Measurements from ENCODE around the gene POLD3.

POLD3 gene

GRCh38 chr11:74672332-74672955, 80.1 kb downstream of the POLD3 start:
- DNase-seq (ENCODE audit: low read depth in 2 of 2, low spot score in 1 of 2): no peak

GRCh38 chr11:74672956-74673692, 80.7 kb downstream of the POLD3 start:
- DNase-seq (ENCODE audit: low read depth in 2 of 2, low spot score in 1 of 2): no peak

DNA sequence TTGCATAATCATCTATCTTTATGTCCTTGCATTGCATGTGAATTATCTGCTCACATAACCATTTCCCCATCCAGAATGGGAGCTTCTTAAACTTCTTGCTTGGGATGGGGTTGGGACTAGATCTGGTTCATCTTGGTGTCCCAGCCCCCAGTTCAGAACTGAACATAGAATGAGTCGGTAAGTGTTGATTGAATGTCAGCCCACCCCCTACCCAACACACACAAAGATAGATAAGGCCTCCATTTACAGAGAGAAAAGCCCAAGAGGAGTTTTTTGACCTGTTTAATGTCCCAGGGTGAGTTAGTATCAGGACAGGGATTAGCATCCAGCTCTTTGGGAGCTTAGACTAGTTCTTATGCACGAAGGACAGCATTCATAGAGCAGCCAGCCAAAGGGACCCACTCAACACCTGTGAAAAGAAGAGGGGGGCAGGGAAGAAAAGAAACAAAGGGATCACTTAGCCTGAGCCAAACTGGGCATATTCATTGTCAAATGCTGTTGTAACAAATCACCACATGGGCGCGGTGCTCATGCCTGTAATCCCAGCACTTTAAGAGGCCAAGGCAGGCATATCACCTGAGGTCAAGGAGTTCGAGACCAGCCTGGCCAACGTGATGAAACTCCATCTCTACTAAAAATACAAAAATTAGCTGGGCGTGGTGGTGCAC, 81.4 kb downstream of the POLD3 start:
- no peak for DNase-seq (ENCODE audit: low read depth in 2 of 2, low spot score in 1 of 2)

- DNase-seq (ENCODE audit: low read depth in 2 of 2, low spot score in 1 of 2): no peak
Observed at GRCh38 chr11:74675761-74676160, 83.4 kb downstream of the POLD3 start.

DNA sequence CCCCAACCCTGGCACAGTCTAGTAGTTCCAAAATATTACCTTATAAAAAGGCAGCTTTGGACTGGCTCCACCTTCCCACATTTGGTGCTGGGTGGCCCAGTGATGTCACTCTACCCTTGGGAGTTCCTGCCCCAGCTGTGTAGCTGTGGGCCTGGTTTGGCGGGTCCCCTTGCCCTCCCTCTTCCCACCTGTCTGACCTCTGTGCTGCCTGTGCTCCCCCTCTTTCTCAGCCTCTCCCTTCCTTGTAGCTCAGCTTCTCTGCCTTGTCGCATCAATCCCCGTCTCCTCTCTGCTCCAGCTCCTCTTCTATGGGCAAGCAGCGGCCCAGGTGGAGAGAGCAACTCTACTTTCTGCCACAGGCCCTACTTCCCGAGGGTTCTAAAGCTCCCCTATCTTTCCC, 84.2 kb downstream of the POLD3 start:
- no peak for DNase-seq (ENCODE audit: low read depth in 2 of 2, low spot score in 1 of 2)

GRCh38 chr11:74677131-74677530, 84.7 kb downstream of the POLD3 start:
- no peak for DNase-seq (ENCODE audit: low read depth in 2 of 2, low spot score in 1 of 2)

DNA sequence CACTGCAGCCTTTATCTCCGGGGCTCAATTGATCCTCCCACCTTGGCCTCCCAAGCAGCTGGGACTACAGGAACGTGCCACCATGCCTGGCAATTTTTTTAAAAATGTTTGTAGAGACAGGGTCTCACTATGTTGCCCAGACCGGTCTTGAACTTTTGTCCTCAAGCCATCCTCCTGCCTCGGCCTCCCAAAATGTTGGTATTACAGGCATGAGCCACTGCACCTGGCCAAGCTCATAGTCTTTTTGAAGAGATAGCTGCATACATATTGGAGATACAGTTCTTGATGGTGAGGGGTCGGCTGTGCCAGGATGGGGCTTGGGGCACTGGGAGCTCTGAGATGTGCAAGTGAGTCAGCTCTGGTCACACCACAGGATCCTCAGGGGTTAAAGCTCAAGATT, 85.7 kb downstream of the POLD3 start:
- DNase-seq (ENCODE audit: low read depth in 2 of 2, low spot score in 1 of 2): no peak

DNA sequence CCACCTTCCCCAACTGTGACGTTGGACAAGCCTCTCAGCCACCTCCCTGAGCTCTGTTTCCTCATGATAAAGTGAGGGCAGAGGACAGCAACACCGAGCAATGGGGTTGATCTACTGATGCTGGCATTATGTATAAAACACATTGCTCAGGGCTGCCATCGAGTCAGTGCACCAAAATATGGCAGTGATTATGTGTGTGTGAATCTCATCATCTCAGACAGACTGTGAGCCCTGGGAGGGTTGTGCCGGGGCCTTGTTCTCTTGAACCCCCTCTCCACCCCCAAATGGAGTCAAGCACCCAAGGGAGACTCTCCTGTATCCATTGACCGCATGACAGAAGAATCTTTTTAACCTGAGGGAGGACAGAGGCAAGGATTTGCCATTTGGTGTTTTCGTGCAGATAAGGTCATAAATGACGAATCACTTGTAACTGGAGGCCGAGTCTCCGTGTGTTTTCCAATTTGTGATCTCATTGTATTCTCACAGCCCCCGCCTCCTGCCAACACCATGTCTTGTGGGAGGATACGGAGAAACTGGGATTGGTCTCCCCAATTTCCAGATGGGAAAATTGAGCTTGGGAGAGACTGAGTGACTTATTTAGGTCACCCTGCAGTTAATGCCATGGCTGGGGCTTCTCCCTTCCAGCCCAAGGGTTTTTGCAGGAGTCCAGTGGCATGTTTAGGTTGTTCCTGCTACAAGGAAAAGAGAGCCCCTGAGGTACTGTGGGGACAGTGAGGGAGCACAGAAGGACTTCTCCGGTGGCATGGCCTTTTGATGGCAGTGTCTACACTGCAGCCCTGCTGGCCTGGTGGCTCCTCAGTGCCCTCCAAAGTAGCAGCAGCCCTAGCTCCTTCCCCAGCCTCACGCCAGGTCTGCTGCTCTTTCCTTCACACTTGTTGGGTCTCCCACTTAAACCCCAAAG, 86.5 kb downstream of the POLD3 start:
- DNase-seq (ENCODE audit: low read depth in 2 of 2, low spot score in 1 of 2): no peak

- no peak for DNase-seq (ENCODE audit: low read depth in 2 of 2, low spot score in 1 of 2)
Observed at GRCh38 chr11:74679513-74679865, 87.1 kb downstream of the POLD3 start.

DNA sequence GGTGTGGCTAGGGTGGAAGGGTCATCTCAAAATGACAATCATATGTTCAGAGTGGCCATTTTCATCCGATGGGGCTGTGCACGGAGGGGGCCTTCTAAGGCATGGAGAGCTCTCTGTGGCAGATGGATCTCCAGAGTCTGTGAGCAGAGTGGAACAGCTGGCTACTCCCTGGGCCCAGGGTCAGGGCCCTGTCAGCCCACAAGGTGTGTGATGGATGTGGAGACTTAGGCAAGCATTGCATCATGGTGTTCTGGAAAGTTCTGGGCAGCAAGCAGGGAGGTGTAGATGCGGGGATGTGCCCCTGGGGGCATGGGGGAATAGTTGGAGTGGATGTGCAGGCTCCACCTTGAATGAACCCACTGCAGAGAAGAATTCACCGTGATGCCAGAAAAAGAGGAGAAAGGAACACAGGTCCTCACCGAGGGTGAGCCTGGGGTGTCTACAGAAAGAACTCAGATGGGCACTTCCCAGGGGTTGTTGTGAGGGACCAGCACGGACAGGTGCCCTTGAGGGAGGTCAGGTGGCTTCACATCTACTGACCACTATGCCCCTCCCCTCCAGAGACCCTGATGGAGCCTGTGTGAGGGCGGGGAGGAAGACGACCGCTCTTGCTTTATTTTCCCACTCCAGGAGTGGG, 87.8 kb downstream of the POLD3 start:
- no peak for DNase-seq (ENCODE audit: low read depth in 2 of 2, low spot score in 1 of 2)

DNA sequence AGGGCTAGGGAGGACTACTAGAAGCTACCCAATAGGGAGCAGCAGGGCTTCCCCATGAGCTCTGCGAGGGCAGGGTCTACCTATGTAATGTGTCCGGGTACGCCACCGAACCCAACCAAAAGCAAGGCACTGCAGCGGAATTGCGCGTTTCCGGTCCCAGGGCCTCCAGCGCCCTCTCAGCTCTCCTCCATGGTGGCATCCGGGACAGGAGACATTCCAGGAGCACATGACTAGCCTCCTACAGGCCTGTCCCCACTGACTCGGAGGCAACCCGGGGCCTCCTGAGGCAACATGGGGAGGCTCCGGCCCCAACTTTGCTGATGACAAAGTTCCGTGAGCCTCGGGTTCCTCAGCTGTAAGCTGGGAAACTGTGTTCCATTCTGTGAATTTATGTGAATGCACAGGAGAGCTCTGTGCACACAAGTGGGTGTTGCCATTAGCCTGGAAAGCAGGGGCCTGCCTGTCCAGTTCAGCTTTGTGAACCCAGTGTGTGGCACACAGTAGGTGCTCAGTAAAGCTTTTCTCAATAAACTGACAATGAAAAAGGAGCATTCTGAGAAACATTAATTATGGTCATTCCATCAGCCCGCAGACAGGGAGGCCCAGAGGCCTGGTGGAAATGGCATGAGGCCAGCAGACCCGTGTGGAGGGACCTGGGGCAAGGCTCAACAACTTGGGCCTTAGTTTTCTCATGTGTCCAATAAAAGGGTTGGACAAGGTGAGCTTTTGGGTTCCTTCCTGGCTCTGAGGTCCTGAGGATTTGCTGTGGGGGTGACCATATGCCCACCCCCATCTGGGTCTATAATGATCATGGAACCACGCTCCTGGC, 88.5 kb downstream of the POLD3 start:
- DNase-seq (ENCODE audit: low read depth in 2 of 2, low spot score in 1 of 2): no peak

DNA sequence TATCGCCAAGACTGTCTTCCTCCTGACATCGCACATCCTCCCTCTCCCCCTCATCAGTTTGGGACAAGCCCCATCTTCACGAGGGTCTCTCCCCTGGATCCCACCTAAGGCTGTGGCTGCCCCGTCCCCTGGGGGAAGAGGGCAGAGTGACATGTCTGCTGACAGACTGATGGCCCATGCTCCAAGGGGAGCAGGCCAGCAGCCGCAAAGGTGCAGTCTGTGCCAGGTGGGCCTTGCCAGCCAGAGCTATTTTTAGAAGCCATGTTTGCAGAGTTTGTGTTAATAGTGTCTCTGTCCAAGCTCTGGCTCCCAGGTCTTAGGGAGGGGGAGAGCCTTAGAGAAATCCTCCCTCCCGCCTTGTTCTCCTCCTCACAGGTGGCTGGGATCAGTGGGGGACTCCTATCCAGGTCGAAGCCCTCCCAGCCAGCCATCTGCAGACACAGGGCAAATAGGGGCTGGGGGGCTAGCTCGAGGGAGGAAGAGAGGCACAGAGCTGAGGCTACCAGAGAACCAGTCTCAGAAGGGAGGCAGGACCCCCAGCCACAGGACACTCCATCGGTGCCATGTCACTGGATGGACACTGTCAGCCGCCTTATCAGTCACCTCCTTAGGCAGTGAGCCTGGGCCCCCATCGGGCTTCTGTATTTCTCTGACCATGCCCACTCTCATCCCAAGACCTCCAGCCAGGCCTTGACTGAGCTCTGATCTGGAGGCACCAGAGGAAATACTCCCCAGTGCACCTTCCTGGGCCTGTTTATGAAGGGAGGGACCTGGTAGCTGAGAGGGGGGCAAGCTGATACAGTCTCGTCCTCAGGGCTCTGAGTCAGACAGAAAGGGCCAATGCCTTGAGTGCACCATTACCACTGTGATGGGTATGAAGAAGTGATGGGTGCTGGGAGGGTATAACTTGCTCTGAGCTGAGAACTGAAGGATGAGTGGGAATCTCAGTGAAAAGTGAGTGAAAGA, 89.6 kb downstream of the POLD3 start:
- no peak for DNase-seq (ENCODE audit: low read depth in 2 of 2, low spot score in 1 of 2)

- no peak for DNase-seq (ENCODE audit: low read depth in 2 of 2, low spot score in 1 of 2)
Observed at GRCh38 chr11:74682731-74683278, 90.4 kb downstream of the POLD3 start.

DNA sequence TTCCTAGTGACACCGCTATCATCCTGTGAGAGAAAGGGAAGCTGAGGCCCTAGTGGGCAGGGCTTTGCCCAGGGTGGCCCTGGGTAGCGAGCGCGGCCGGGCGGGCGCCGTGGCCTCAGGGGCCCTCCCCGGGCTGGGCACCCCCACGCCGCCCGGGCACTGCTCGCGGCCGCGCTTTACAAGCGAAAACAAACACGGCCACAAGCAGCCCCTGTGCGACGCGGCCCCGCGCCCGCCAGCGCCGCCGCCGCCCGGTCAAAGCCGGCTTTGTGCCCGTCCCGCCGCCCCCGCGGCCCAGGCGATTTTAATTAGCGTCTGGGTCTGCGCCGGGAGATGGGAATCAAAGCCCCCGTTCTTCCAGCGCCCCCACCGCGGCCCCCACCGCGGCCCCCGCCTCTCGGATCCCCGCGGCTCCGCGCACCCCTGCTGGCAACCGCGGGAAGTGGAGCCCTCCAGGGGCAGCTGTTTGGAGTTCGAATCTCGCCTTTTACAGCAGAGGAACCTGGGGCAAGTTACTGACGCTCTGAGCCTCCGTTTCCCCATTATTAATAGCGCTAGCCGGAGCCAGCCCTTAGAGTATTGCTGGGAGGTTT, 91.0 kb downstream of the POLD3 start:
- DNase-seq (ENCODE audit: low read depth in 2 of 2, low spot score in 1 of 2): no peak

DNA sequence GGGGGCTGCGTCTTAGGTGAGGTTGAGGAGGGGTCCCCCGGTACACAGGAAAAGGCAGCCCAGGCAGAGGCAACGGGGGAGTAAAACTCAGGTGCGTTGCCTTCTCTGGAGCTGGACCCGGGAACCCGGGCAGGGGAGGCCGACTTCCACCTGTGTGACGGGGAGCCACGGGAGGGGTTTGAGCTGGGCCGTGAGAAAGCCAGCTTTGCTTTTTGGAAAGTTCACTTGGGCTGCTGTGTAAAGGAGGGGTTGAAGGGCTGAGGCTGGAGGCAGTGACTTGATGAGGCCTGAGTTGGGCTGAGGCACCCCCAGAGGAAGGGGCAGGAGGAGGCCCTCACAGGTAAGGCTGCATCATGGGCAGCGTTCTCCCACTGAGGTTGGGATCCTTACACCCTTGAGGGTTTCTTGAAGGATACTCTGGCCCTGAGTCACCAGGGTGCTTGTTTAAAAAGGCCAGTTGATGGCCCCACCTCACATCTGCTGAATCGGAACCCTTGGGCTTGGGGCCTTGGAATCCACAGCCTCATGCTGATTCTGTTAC, 91.6 kb downstream of the POLD3 start:
- no peak for DNase-seq (ENCODE audit: low read depth in 2 of 2, low spot score in 1 of 2)

GRCh38 chr11:74684661-74685060, 92.3 kb downstream of the POLD3 start:
- DNase-seq (ENCODE audit: low read depth in 2 of 2, low spot score in 1 of 2): no peak

DNA sequence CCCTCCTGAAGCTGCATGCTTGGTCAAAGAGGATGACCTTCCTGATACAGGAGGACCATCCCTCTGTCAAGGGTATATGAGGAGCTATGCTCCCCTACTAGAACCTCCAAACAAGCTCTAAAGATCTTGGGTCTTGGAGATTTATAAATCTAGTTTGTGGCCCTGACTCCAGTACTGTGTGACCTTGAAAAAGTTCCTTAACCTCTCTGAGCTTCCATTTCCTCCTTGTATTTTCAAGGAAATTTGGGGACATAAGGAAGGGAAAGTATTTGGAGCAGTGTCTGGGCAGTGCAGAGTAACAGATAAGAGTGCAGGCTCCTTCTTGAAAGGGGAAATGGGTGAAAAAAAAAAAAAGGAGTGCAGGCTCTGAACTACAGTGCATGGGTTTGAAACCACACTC, 93.0 kb downstream of the POLD3 start:
- no peak for DNase-seq (ENCODE audit: low read depth in 2 of 2, low spot score in 1 of 2)

GRCh38 chr11:74685905-74686304, 93.5 kb downstream of the POLD3 start:
- DNase-seq (ENCODE audit: low read depth in 2 of 2, low spot score in 1 of 2): no peak
